IMR-90 (cell line): ENCODE results near the gene MALAT1.

ENCODE experiments used
- CHD1 ChIP-seq: IDR thresholded peaks from 2 replicates; pipeline ENCODE4 v1.6.1; 2012; ENCODE audit warnings: low read depth, low read length, improper control_type of control experiment
- CTCF ChIP-seq: conservative IDR thresholded peaks from 2 replicates; pipeline ENCODE4 v1.5.1; 2012; ENCODE audit warnings: mild to moderate bottlenecking, low read depth, low read length, improper control_type of control experiment
- POLR2A ChIP-seq: IDR thresholded peaks from 2 replicates; pipeline ENCODE4 v1.6.1; 2012; ENCODE audit warnings: mild to moderate bottlenecking, low read depth, low read length
- USF2 ChIP-seq: fragments of 150-350 bp; IDR thresholded peaks from 2 replicates; pipeline ENCODE4 v1.6.1; 2017; ENCODE audit warnings: mild to moderate bottlenecking, antibody characterized with exemption, low read length, low read depth

- TF ChIP-seq CHD1 (no peak), CTCF (no peak), USF2 (no peak), POLR2A (no peak)
These were observed 42.4 kb upstream of the MALAT1 start for GRCh38 chr11:65456418-65456817.
